ENCODE measurements around the gene GGA1. TPM values are rescaled to one million over a fixed set of nuclear protein-coding genes. Genes with fewer than 3 reads are reported as not detected.

The GGA1 gene
- total RNA-seq, 4 donors from 2014 or later: 46.2 to 90.5 (median 60.4) TPM

DNA sequence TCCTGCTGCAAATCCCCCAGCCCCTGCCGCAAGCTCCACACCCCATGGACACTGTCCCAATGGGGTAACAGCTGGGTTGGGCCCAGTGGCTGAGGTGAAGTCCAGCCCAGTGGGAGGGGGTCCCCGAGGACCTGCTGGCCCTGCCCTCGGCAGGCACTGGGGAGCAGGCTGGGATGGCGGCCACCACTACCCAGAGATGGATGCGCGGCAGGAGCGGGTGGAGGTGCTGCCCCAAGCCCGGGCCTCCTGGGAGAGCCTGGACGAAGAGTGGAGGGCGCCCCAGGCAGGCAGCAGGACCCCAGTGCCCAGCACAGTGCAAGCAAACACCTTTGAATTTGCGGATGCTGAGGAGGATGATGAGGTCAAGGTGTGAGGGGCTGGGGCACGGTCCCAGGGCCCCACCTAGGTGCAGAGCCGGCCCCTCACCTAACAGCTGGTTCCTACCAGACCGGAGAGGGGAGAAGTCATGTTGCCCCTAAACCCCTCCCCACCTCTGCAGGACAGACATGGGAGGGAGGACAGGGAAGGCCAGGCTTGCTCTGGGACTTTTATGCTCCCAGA lies 40.1 kb upstream of the GGA1 start:
- Histone ChIP-seq H3K4me1 (peaks cover 16 to 42% of the 10 kb centered on the region in 2 donors), H3K36me3 (peaks cover 8 to 10% of the 10 kb centered on the region in 2 donors), H3K9me3 (no peaks in the 10 kb centered on the region), H3K27me3 (no peaks in the 10 kb centered on the region), H3K27ac (no peak overlapping the region), H3K4me3 (replicated peaks in 1 of 3) (no peak overlapping the region)
- WGBS, 2 donors: 90 to 91% methylated on average over 8 to 14 of the region's 14 CpGs
- intact Hi-C loops (cut with DNase I): no loop called here
- TF ChIP-seq, protein P1, sequence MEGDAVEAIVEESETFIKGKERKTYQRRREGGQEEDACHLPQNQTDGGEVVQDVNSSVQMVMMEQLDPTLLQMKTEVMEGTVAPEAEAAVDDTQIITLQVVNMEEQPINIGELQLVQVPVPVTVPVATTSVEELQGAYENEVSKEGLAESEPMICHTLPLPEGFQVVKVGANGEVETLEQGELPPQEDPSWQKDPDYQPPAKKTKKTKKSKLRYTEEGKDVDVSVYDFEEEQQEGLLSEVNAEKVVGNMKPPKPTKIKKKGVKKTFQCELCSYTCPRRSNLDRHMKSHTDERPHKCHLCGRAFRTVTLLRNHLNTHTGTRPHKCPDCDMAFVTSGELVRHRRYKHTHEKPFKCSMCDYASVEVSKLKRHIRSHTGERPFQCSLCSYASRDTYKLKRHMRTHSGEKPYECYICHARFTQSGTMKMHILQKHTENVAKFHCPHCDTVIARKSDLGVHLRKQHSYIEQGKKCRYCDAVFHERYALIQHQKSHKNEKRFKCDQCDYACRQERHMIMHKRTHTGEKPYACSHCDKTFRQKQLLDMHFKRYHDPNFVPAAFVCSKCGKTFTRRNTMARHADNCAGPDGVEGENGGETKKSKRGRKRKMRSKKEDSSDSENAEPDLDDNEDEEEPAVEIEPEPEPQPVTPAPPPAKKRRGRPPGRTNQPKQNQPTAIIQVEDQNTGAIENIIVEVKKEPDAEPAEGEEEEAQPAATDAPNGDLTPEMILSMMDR (IDR thresholded peaks at IDR 0.05): no peak
- no peak for TF ChIP-seq POLR2A (IDR thresholded peaks at IDR 0.05)
- no peak for DNase-seq

DNA sequence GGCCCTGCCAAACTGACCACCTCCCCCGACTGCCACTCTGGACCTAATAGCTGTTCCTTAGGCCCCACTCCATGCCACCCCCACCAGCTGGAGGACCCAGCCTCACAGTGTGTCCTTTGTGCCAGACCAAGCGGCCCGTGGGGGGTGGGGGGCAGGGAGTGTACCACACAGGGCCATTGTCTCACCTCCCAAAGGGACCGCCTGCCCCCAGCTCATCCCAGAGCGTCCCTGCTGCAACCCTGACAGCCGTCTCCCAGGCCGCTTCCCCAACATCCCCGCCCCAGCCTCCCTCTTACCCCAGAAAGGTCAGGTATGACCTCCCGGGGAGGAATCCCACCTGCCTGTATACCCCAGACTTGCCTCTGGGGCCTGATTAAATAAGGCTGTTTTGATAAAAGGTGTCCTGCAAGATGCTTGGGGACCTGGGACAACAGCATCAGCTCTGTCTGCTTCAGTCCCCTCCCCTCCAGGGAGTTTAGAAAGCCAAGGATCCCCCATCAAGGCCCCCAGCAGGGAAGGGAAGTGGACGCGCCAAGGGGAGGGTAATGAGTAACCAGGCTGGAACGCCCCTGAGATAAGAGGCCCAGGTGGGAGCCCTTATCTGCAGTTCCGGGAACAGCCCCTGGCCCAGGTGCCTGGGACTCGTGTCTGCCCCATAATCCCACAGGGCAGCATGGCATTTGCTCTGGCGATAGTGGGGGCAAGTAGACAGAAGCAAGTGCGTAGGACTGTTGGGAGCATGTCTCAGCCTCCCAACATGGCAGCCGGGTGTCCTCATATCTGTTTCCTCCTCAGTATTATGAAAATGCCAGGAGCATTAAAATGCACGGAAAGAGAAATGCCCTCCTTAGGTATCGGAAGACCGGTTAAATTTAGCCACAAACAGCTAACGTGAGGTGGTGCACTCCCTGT lies 39.4 kb upstream of the GGA1 start:
- Histone ChIP-seq H3K27ac (no peak overlapping the region), H3K9me3 (no peaks in the 10 kb centered on the region), H3K36me3 (peaks cover 8 to 10% of the 10 kb centered on the region in 2 donors), H3K4me1 (peaks cover 9 to 35% of the 10 kb centered on the region in 2 donors), H3K27me3 (no peaks in the 10 kb centered on the region), H3K4me3 (replicated peaks in 1 of 3) (no peak overlapping the region)
- no peak for DNase-seq
- 68 to 78% methylated on average over 17 to 20 of the region's 21 CpGs for WGBS, 2 donors
- intact Hi-C loops (cut with DNase I): no loop called here
- TF ChIP-seq POLR2A (IDR thresholded peaks at IDR 0.05): no peak
- TF ChIP-seq, protein P1 (IDR thresholded peaks at IDR 0.05): no peak

DNA sequence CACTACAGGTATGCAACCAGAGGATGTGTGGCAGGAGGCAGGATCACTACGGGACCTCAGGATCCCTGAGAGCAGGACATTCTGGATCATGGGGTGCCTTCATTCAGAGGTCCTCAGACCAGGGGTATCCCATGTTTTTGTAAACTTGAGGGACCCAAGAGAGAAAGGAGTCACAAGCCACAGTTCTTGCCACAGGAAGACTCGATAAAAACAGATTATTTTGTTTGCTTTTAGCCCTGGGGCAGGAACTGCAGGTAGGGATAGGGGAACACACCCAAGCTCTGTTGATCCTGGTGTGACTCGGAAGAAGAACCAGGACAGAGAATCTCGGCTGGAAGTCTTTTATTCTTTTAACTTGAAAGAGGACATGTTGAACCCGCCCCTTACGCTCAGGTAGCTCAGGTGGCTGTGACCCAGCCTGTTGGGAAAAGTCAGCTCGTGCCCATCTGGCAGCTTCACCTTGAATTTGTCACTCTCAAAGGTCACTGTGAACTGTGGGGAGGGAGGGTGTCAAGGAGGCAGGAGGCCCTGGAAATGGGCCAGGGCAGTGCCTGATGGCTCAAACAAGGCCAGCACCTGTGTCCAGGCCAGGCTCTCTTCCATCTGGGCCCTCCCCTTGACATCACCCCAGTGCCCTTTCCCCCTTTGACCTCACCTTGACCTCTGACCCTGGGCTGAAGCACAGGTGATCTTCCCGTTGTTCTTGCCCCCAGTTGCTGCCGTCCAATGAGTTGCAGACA lies 38.5 kb upstream of the GGA1 start:
- Histone ChIP-seq H3K27me3 (no peaks in the 10 kb centered on the region), H3K4me3 (replicated peaks in 1 of 3) (no peak overlapping the region), H3K36me3 (peaks cover 8 to 10% of the 10 kb centered on the region in 2 donors), H3K27ac (no peak overlapping the region), H3K4me1 (peaks cover 8 to 27% of the 10 kb centered on the region in 2 donors), H3K9me3 (no peaks in the 10 kb centered on the region)
- 65 to 68% methylated on average over 9 of the region's 9 CpGs for WGBS, 2 donors
- intact Hi-C loops (cut with DNase I): no loop called here
- TF ChIP-seq, protein P1 (IDR thresholded peaks at IDR 0.05): no peak
- TF ChIP-seq POLR2A (IDR thresholded peaks at IDR 0.05): no peak
- DNase-seq: peak; percentile 19 to 26

DNA sequence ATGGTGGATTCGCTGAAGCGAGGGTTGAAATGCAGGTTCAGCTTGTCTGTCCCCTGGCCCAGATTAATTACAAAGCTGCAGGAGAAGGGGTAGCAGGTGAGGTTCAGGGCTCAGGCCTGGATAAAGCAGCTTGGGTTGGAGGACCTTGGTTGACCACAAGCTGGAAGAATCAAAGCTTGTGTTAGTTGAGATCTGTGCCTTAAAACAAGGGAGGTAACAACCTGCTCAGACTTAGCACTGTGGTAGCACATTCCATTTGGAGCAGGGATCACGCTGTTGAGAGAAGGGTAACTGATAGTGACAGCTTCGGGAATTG lies 38.0 kb upstream of the GGA1 start:
- no peaks in the 10 kb centered on the region for H3K9me3 ChIP-seq
- H3K36me3 ChIP-seq: peaks cover 8 to 10% of the 10 kb centered on the region in 2 donors
- TF ChIP-seq, protein P1 (IDR thresholded peaks at IDR 0.05): no peak
- no peak for TF ChIP-seq POLR2A (IDR thresholded peaks at IDR 0.05)
- no peak for DNase-seq
- intact Hi-C loops (cut with DNase I): no loop called here
- WGBS, 2 donors: 78 to 82% methylated on average over 4 of the region's 4 CpGs
- no peaks in the 10 kb centered on the region for H3K27me3 ChIP-seq
- H3K27ac ChIP-seq: no peak overlapping the region
- H3K4me3 ChIP-seq (replicated peaks in 1 of 3): no peak overlapping the region
- H3K4me1 ChIP-seq: peaks cover 8 to 25% of the 10 kb centered on the region in 2 donors

Data from thyroid gland (tissue), 4 donors.